HG02943 (cell line): ENCODE data around the gene SPECC1.
"Not testable (repeated sequence)": the region's sequence is repeated elsewhere in the genome, so short reads cannot be mapped to it uniquely, and the experiment has no call there.

Source experiments
- ATAC-seq: cut with Tn5 transposase; IDR thresholded peaks from one replicate; pipeline ENCODE4 v1.9.1; 2021; ENCODE audit warnings: mild to moderate bottlenecking, low read depth, moderate library complexity; ENCODE audit not compliant: unreplicated experiment

SPECC1 gene

GRCh38 chr17:20291853-20292252, 282.7 kb downstream of the SPECC1 start:
- ATAC-seq: no peak

- ATAC-seq: no peak
These were observed 284.3 kb downstream of the SPECC1 start for GRCh38 chr17:20293501-20293900.

GRCh38 chr17:20294120-20294519, 285.0 kb downstream of the SPECC1 start:
- ATAC-seq: no peak

- no peak for ATAC-seq
These were observed 289.9 kb downstream of the SPECC1 start for GRCh38 chr17:20299013-20299412.

- ATAC-seq: no peak
These were observed 291.3 kb downstream of the SPECC1 start for GRCh38 chr17:20300436-20300934.

- no peak for ATAC-seq
These were observed 293.2 kb downstream of the SPECC1 start for GRCh38 chr17:20302246-20302917.

- no peak for ATAC-seq
These were observed 295.8 kb downstream of the SPECC1 start for GRCh38 chr17:20304961-20305360.

GRCh38 chr17:20306924-20307323, 297.8 kb downstream of the SPECC1 start:
- no peak for ATAC-seq

GRCh38 chr17:20307326-20307910, 298.3 kb downstream of the SPECC1 start:
- ATAC-seq: no peak

- ATAC-seq: no peak
These were observed 301.3 kb downstream of the SPECC1 start for GRCh38 chr17:20310481-20310880.

- no peak for ATAC-seq
These were observed 304.1 kb downstream of the SPECC1 start for GRCh38 chr17:20313306-20313705.

- no peak for ATAC-seq
These were observed 304.7 kb downstream of the SPECC1 start for GRCh38 chr17:20313891-20314290.

- no peak for ATAC-seq
These were observed 305.7 kb downstream of the SPECC1 start for GRCh38 chr17:20314834-20315233.

- ATAC-seq: no peak
These were observed 306.2 kb downstream of the SPECC1 start for GRCh38 chr17:20315311-20315710.

GRCh38 chr17:20315821-20316220, 306.7 kb downstream of the SPECC1 start:
- ATAC-seq: no peak

- ATAC-seq: not testable (repeated sequence)
These were observed 311.5 kb downstream of the SPECC1 start for GRCh38 chr17:20320535-20321229.

- ATAC-seq: not testable (repeated sequence)
These were observed 312.2 kb downstream of the SPECC1 start for GRCh38 chr17:20321357-20321756.

GRCh38 chr17:20327739-20328138, 318.6 kb downstream of the SPECC1 start:
- not testable (repeated sequence) for ATAC-seq

- not testable (repeated sequence) for ATAC-seq
These were observed 342.2 kb downstream of the SPECC1 start for GRCh38 chr17:20351405-20351804.

- not testable (repeated sequence) for ATAC-seq
These were observed 343.4 kb downstream of the SPECC1 start for GRCh38 chr17:20352567-20352966.

- ATAC-seq: not testable (repeated sequence)
These were observed 354.7 kb downstream of the SPECC1 start for GRCh38 chr17:20363846-20364245.
